ENCODE measurements around the gene TBC1D22A. TPM values are rescaled to one million over a fixed set of nuclear protein-coding genes. Genes with fewer than 3 reads are reported as not detected.

TBC1D22A gene
- total and polyA plus RNA-seq, 10 of the 15 experiments (the other 5 are each of a cell fraction or from before 2014, with no cell fraction given), result 0.63 to 44.7 (median 27.4) TPM

- Histone ChIP-seq H3K36me3 (ENCODE audit: control insufficient read depth in 2 of 2, insufficient read depth in 2 of 2, low read length in 1 of 2) (no peaks in the 10 kb centered on the region), H3K79me2 (ENCODE audit: control insufficient read depth, insufficient read depth, low read length) (0 out of 2 replicates have a peak, but pooled peaks cover 1% of the 10 kb centered on the region), H3K27ac (ENCODE audit: control insufficient read depth, insufficient read depth) (no peak overlapping the region), H4K20me1 (ENCODE audit: control insufficient read depth, insufficient read depth) (no peaks in the 10 kb centered on the region), H3K4me3 (no peak overlapping the region), H3K9ac (ENCODE audit: control insufficient read depth, insufficient read depth, low read length) (no peak overlapping the region), H3K4me2 (ENCODE audit: control insufficient read depth, insufficient read depth) (no peak overlapping the region), H3K27me3 (replicated peaks in 1 of 2; ENCODE audit: control insufficient read depth in 2 of 2, insufficient read depth in 2 of 2, low read length in 1 of 2) (no peaks in the 10 kb centered on the region), H3K9me3 (replicated peaks; ENCODE audit: control insufficient read depth, insufficient read depth, low read length) (peaks cover 3% of the 10 kb centered on the region; the same call in 1 of the 3 replicates), H3K4me1 (ENCODE audit: control insufficient read depth, insufficient read depth, low read length) (peaks cover 6% of the 10 kb centered on the region), H2AFZ (ENCODE audit: control insufficient read depth, low read depth, low read length) (no peak overlapping the region)
- intact Hi-C loops (cut with micrococcal nuclease; ENCODE audit: unreplicated experiment) (no loop called here), in situ Hi-C loops (cut with MboI) (loop anchor here (10.0 to 25.0 kb wide), 2 partner anchors 1331 to 1739 kb away; no protein-coding TSS in a partner anchor)
- ATAC-seq, result no peak
- ChIA-PET POLR2A (no interaction called here), SMC1A (ENCODE audit: uncharacterized antibody, unreplicated experiment) (interaction anchor here (0.7 to 5.2 kb wide), 3 partner anchors 31 to 192 kb away, joined by 3 to 100 read pairs (median 5); no protein-coding TSS in a partner anchor), CTCF (interaction anchor here (0.7 to 11.8 kb wide), 7 partner anchors 16 to 192 kb away, joined by 3 to 297 read pairs (median 5); no protein-coding TSS in a partner anchor), RAD21 (ENCODE audit: unreplicated experiment) (interaction anchor here (1.5 to 10.5 kb wide), 3 partner anchors 13 to 193 kb away, joined by 3 to 199 read pairs (median 19); no protein-coding TSS in a partner anchor)
- 0% methylated on average over 1 of the region's 1 CpG for WGBS (ENCODE audit: insufficient coverage, insufficient replicate concordance, low lambda C conversion rate, missing lambda C conversion rate)
- DNase-seq (ENCODE audit: low read depth, low spot score), result no peak
- no TSS peak for BruUV-seq (replicated peaks)
- FAIRE-seq, result no peak
- TF ChIP-seq ZNF622 (IDR thresholded peaks at IDR 0.05) (no peak), SMAD1 (IDR thresholded peaks at IDR 0.05; ENCODE audit: low read depth, partially characterized antibody) (no peak), SP1 (IDR thresholded peaks at IDR 0.05; ENCODE audit: low read depth, low read length) (no peak), IRF4 (IDR thresholded peaks at IDR 0.05; ENCODE audit: low read depth, low read length) (no peak), HCFC1 (IDR thresholded peaks at IDR 0.05; ENCODE audit: low read length) (no peak), IRF3 (IDR thresholded peaks at IDR 0.05) (no peak), CUX1 (IDR thresholded peaks at IDR 0.05; ENCODE audit: insufficient replicate concordance, low read depth, low read length) (no peak), TBL1XR1 (IDR thresholded peaks at IDR 0.05; ENCODE audit: low read depth, low read length) (no peak), SMAD5 (IDR thresholded peaks at IDR 0.05; ENCODE audit: low read depth) (no peak)
Observed at GRCh38 chr22:46756097-46756496, 6.4 kb upstream of the TBC1D22A start.

Measured in GM12878 (cell line).